Measurements from ENCODE around the gene IGSF1.

GRCh38 chrX:131273011-131273410 lies 16.1 kb downstream of the IGSF1 start:
- TF ChIP-seq POLR2A (IDR thresholded peaks at IDR 0.05) (no peak), CTCF (IDR thresholded peaks at IDR 0.05) (no peak), EP300 (IDR thresholded peaks at IDR 0.05; ENCODE audit: low read depth) (no peak), POLR2AphosphoS5 (IDR thresholded peaks at IDR 0.05) (no peak)

Data from transverse colon (tissue), 4 donors.